Measurements from ENCODE around the gene OPN1LW.
"Not testable (repeated sequence)": the region's sequence is repeated elsewhere in the genome, so short reads cannot be mapped to it uniquely, and the experiment has no call there.

OPN1LW gene

GRCh38 chrX:154144010-154144409 is at the start of gene OPN1LW:
OPN1LW (plus strand) TSS chrX:154144243; CDS start chrX:154144284, 41 bp downstream.
- H3K27me3 Mint-ChIP-seq, DNase-seq, H3K4me1 Mint-ChIP-seq, H3K36me3 Mint-ChIP-seq, H3K4me3 Mint-ChIP-seq, H3K9me3 Mint-ChIP-seq, CTCF ChIA-PET, H3K27ac Mint-ChIP-seq: not testable (repeated sequence)

GRCh38 chrX:154094833-154095232 is 49.2 kb upstream of the OPN1LW start:
- H3K36me3 Mint-ChIP-seq = peaks cover 25% of the 10 kb centered on the region
- no peaks in the 10 kb centered on the region for H3K9me3 Mint-ChIP-seq
- H3K27ac Mint-ChIP-seq = peak overlapping the region; percentile 93
- H3K4me3 Mint-ChIP-seq = peak overlapping the region; percentile 97
- peaks cover 63% of the 10 kb centered on the region for H3K4me1 Mint-ChIP-seq
- H3K27me3 Mint-ChIP-seq = peaks cover 6% of the 10 kb centered on the region
- CTCF ChIA-PET = no interaction called here
- no peak for DNase-seq

- peaks cover 6% of the 10 kb centered on the region for H3K27me3 Mint-ChIP-seq
- DNase-seq = no peak
- H3K4me1 Mint-ChIP-seq = peaks cover 58% of the 10 kb centered on the region
- peaks cover 17% of the 10 kb centered on the region for H3K36me3 Mint-ChIP-seq
- CTCF ChIA-PET = no interaction called here
- H3K27ac Mint-ChIP-seq = peak overlapping the region; percentile 93
- peak overlapping the region; percentile 97 for H3K4me3 Mint-ChIP-seq
- H3K9me3 Mint-ChIP-seq = no peaks in the 10 kb centered on the region
These were observed 47.7 kb upstream of the OPN1LW start for GRCh38 chrX:154096140-154097002.

GRCh38 chrX:154097003-154097588 is 46.9 kb upstream of the OPN1LW start:
- CTCF ChIA-PET = no interaction called here
- Mint-ChIP-seq H3K9me3 (no peaks in the 10 kb centered on the region), H3K4me3 (peak overlapping the region; percentile 97), H3K27me3 (peaks cover 14% of the 10 kb centered on the region), H3K36me3 (peaks cover 17% of the 10 kb centered on the region), H3K27ac (peak overlapping the region; percentile 93), H3K4me1 (peaks cover 54% of the 10 kb centered on the region)
- DNase-seq = peak; percentile 65

- CTCF ChIA-PET = interaction anchor here (0.6 kb wide), 1 partner anchor 197 kb away, joined by 3 read pairs; no protein-coding TSS in a partner anchor
- Mint-ChIP-seq H3K27me3 (peaks cover 17% of the 10 kb centered on the region), H3K4me3 (peak within 1 kb of the TSS; percentile 97), H3K4me1 (peaks cover 47% of the 10 kb centered on the region), H3K9me3 (no peaks in the 10 kb centered on the region), H3K36me3 (peaks cover 13% of the 10 kb centered on the region), H3K27ac (peak within 1 kb of the TSS; percentile 93)
- DNase-seq = peak; percentile 93
These were observed 46.2 kb upstream of the OPN1LW start, which contains the start of gene MECP2 for GRCh38 chrX:154097589-154098541. MECP2 (minus strand) TSS chrX:154097717.

- Mint-ChIP-seq H3K27ac (peak overlapping the region; percentile 87), H3K4me3 (peak overlapping the region; percentile 74)
These were observed 45.5 kb upstream of the OPN1LW start for GRCh38 chrX:154098551-154098950.

GRCh38 chrX:154113729-154114128 is 30.3 kb upstream of the OPN1LW start:
- no peak overlapping the region for H3K4me3 Mint-ChIP-seq
- peaks cover 20% of the 10 kb centered on the region for H3K27me3 Mint-ChIP-seq
- CTCF ChIA-PET = no interaction called here
- H3K4me1 Mint-ChIP-seq = peaks cover 18% of the 10 kb centered on the region
- no peaks in the 10 kb centered on the region for H3K36me3 Mint-ChIP-seq
- H3K27ac Mint-ChIP-seq = no peak overlapping the region
- H3K9me3 Mint-ChIP-seq = no peaks in the 10 kb centered on the region
- DNase-seq = no peak

More at GRCh38 chrX:154098551-154098950, 45.5 kb upstream of the OPN1LW start:
- Mint-ChIP-seq H3K4me1 (peaks cover 42% of the 10 kb centered on the region), H3K9me3 (no peaks in the 10 kb centered on the region), H3K36me3 (peaks cover 13% of the 10 kb centered on the region), H3K27me3 (peaks cover 17% of the 10 kb centered on the region)
- CTCF ChIA-PET = no interaction called here
- no peak for DNase-seq

- DNase-seq = no peak
- Mint-ChIP-seq H3K4me3 (no peak overlapping the region), H3K27me3 (peaks cover 20% of the 10 kb centered on the region), H3K36me3 (no peaks in the 10 kb centered on the region), H3K27ac (peak overlapping the region; percentile 77), H3K4me1 (peaks cover 22% of the 10 kb centered on the region), H3K9me3 (no peaks in the 10 kb centered on the region)
- CTCF ChIA-PET = interaction anchor here (1.5 kb wide), 1 partner anchor 12 kb away, joined by 3 read pairs; no protein-coding TSS in a partner anchor
These were observed 29.4 kb upstream of the OPN1LW start for GRCh38 chrX:154114652-154115051.

GRCh38 chrX:154115071-154115470 is 29.0 kb upstream of the OPN1LW start:
- H3K27me3 Mint-ChIP-seq = peaks cover 20% of the 10 kb centered on the region
- peaks cover 22% of the 10 kb centered on the region for H3K4me1 Mint-ChIP-seq
- DNase-seq = no peak
- H3K27ac Mint-ChIP-seq = peak overlapping the region; percentile 77
- CTCF ChIA-PET = interaction anchor here (1.5 kb wide), 1 partner anchor 12 kb away, joined by 3 read pairs; no protein-coding TSS in a partner anchor
- no peaks in the 10 kb centered on the region for H3K36me3 Mint-ChIP-seq
- no peak overlapping the region for H3K4me3 Mint-ChIP-seq
- H3K9me3 Mint-ChIP-seq = no peaks in the 10 kb centered on the region

GRCh38 chrX:154115750-154116149 is 28.3 kb upstream of the OPN1LW start:
- no peak for DNase-seq
- peak overlapping the region; percentile 54 for H3K27ac Mint-ChIP-seq
- H3K27me3 Mint-ChIP-seq = peaks cover 20% of the 10 kb centered on the region
- no peak overlapping the region for H3K4me3 Mint-ChIP-seq
- CTCF ChIA-PET = interaction anchor here (1.5 kb wide), 1 partner anchor 11 kb away, joined by 3 read pairs; no protein-coding TSS in a partner anchor
- H3K4me1 Mint-ChIP-seq = peaks cover 22% of the 10 kb centered on the region
- no peaks in the 10 kb centered on the region for H3K9me3 Mint-ChIP-seq
- no peaks in the 10 kb centered on the region for H3K36me3 Mint-ChIP-seq

GRCh38 chrX:154116426-154117211 is 27.4 kb upstream of the OPN1LW start:
- Mint-ChIP-seq H3K9me3 (no peaks in the 10 kb centered on the region), H3K4me3 (no peak overlapping the region), H3K27ac (no peak overlapping the region), H3K36me3 (no peaks in the 10 kb centered on the region), H3K4me1 (peaks cover 22% of the 10 kb centered on the region), H3K27me3 (peaks cover 23% of the 10 kb centered on the region)
- CTCF ChIA-PET = no interaction called here
- DNase-seq = no peak

- Mint-ChIP-seq H3K9me3 (no peaks in the 10 kb centered on the region), H3K4me3 (no peak overlapping the region), H3K27me3 (peaks cover 23% of the 10 kb centered on the region), H3K36me3 (no peaks in the 10 kb centered on the region), H3K4me1 (peaks cover 30% of the 10 kb centered on the region), H3K27ac (no peak overlapping the region)
- no peak for DNase-seq
- CTCF ChIA-PET = no interaction called here
These were observed 26.5 kb upstream of the OPN1LW start for GRCh38 chrX:154117566-154117965.

- Mint-ChIP-seq H3K27ac (no peak overlapping the region), H3K9me3 (no peaks in the 10 kb centered on the region), H3K36me3 (no peaks in the 10 kb centered on the region), H3K27me3 (peaks cover 17% of the 10 kb centered on the region), H3K4me3 (no peak overlapping the region), H3K4me1 (peaks cover 41% of the 10 kb centered on the region)
- DNase-seq = no peak
- CTCF ChIA-PET = no interaction called here
These were observed 23.5 kb upstream of the OPN1LW start for GRCh38 chrX:154120567-154120966.

All from activated naive CD4-positive, alpha-beta T cell treated with anti-CD3 and anti-CD28 coated beads, Interleukin-2, amount 10 ng/mL, durations not matched to agents 7 days and 5 days (primary cell).